Osteocyte (in vitro differentiated cells): ENCODE results near the gene RAD52. TPM values are rescaled to one million over a fixed set of nuclear protein-coding genes. Genes with fewer than 3 reads are reported as not detected.
A peak's percentile ranks its signal among the peaks of the same experiment; 100 is the strongest.

ENCODE experiments used
- DNase-seq: peaks from one replicate; pipeline ENCODE4 v3.0.0; 2021; ENCODE audit warnings: mixed read lengths; ENCODE audit not compliant: unreplicated experiment; ENCODE audit errors: extremely low spot score
- H3K27ac Mint-ChIP-seq: one replicate; pipeline ENCODE4 v1.8.0; 2021; ENCODE audit warnings: mild to moderate bottlenecking, mixed read lengths; ENCODE audit not compliant: unreplicated experiment
- H3K27me3 Mint-ChIP-seq: one replicate; pipeline ENCODE4 v1.8.0; 2021; ENCODE audit warnings: mixed read lengths; ENCODE audit not compliant: unreplicated experiment
- H3K36me3 Mint-ChIP-seq: one replicate; pipeline ENCODE4 v1.8.0; 2021; ENCODE audit warnings: mixed read lengths; ENCODE audit not compliant: unreplicated experiment
- H3K4me1 Mint-ChIP-seq: one replicate; pipeline ENCODE4 v1.8.0; 2021; ENCODE audit warnings: mixed read lengths; ENCODE audit not compliant: unreplicated experiment
- H3K4me3 Mint-ChIP-seq: one replicate; pipeline ENCODE4 v1.8.0; 2021; ENCODE audit warnings: mild to moderate bottlenecking, moderate library complexity, mixed read lengths; ENCODE audit not compliant: unreplicated experiment
- H3K9me3 Mint-ChIP-seq: one replicate; pipeline ENCODE4 v1.8.0; 2021; ENCODE audit warnings: mixed read lengths; ENCODE audit not compliant: unreplicated experiment
- total RNA-seq: library from RNA; stranded (reverse); gene quantifications from 2 replicates; pipeline ENCODE4 v1.2.1, GENCODE V29; 2021
- TF ChIP-seq, protein P1 (sequence below): fragments of 200-600 bp; sonication (generic); IDR thresholded peaks from 2 replicates; pipeline ENCODE4 v1.5.0; 2021; ENCODE audit warnings: antibody characterized with exemption, mild to moderate bottlenecking, moderate library complexity

The RAD52 gene
- total RNA-seq, 1 donor from 2014 or later, result 17.8 TPM

- H3K4me3 Mint-ChIP-seq, result no peak overlapping the region
- H3K4me1 Mint-ChIP-seq, result peaks cover 10% of the 10 kb centered on the region
- TF ChIP-seq, protein P1, sequence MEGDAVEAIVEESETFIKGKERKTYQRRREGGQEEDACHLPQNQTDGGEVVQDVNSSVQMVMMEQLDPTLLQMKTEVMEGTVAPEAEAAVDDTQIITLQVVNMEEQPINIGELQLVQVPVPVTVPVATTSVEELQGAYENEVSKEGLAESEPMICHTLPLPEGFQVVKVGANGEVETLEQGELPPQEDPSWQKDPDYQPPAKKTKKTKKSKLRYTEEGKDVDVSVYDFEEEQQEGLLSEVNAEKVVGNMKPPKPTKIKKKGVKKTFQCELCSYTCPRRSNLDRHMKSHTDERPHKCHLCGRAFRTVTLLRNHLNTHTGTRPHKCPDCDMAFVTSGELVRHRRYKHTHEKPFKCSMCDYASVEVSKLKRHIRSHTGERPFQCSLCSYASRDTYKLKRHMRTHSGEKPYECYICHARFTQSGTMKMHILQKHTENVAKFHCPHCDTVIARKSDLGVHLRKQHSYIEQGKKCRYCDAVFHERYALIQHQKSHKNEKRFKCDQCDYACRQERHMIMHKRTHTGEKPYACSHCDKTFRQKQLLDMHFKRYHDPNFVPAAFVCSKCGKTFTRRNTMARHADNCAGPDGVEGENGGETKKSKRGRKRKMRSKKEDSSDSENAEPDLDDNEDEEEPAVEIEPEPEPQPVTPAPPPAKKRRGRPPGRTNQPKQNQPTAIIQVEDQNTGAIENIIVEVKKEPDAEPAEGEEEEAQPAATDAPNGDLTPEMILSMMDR, result no peak
- H3K9me3 Mint-ChIP-seq, result no peaks in the 10 kb centered on the region
- no peaks in the 10 kb centered on the region for H3K27me3 Mint-ChIP-seq
- H3K36me3 Mint-ChIP-seq, result peaks cover 66% of the 10 kb centered on the region
- no peak overlapping the region for H3K27ac Mint-ChIP-seq
- no peak for DNase-seq
These were observed 41.9 kb downstream of the RAD52 start for GRCh38 chr12:907413-908185.

DNA sequence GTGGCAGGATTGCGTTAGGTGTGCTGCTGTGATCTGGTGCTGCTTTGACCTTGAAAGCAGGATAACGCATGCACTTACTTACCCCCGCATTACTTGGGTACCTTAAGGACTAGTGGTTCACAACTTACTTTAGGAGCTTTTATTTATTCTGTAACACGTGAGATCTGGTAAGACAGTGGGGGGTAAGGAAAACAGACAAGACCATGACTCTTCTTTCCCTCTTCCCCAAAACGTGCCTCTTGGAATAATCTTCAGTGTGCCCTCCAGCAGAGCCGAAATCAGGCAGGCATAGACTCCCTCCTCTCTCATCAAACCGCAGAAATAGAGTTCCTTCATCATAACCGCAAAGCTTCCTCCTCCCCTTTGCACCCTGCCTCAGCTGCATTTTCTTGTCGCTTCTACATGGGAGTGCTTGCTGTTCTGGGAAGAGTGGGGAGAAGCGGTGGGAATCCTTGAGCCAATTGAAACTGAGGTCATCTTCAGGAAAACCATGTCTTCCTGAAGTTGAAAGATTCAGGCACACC is 43.4 kb downstream of the RAD52 start:
- DNase-seq, result no peak
- TF ChIP-seq, protein P1, result no peak
- no peaks in the 10 kb centered on the region for H3K9me3 Mint-ChIP-seq
- no peaks in the 10 kb centered on the region for H3K27me3 Mint-ChIP-seq
- H3K27ac Mint-ChIP-seq, result no peak overlapping the region
- peaks cover 72% of the 10 kb centered on the region for H3K36me3 Mint-ChIP-seq
- no peak overlapping the region for H3K4me3 Mint-ChIP-seq
- H3K4me1 Mint-ChIP-seq, result peaks cover 10% of the 10 kb centered on the region

GRCh38 chr12:905261-906031 is 44.0 kb downstream of the RAD52 start:
- TF ChIP-seq, protein P1, result no peak

GRCh38 chr12:904010-904414 is 45.5 kb downstream of the RAD52 start:
- TF ChIP-seq, protein P1, result no peak
- peaks cover 74% of the 10 kb centered on the region for H3K36me3 Mint-ChIP-seq
- peaks cover 10% of the 10 kb centered on the region for H3K4me1 Mint-ChIP-seq
- no peaks in the 10 kb centered on the region for H3K9me3 Mint-ChIP-seq
- no peak for DNase-seq
- no peaks in the 10 kb centered on the region for H3K27me3 Mint-ChIP-seq
- H3K27ac Mint-ChIP-seq, result no peak overlapping the region
- no peak overlapping the region for H3K4me3 Mint-ChIP-seq

More at GRCh38 chr12:905261-906031, 44.0 kb downstream of the RAD52 start:
- Mint-ChIP-seq H3K4me3 (no peak overlapping the region), H3K36me3 (peaks cover 78% of the 10 kb centered on the region), H3K27me3 (no peaks in the 10 kb centered on the region), H3K27ac (peak overlapping the region; percentile 27), H3K9me3 (no peaks in the 10 kb centered on the region), H3K4me1 (peaks cover 10% of the 10 kb centered on the region)
- no peak for DNase-seq

GRCh38 chr12:903055-903454 is 46.4 kb downstream of the RAD52 start:
- Mint-ChIP-seq H3K9me3 (no peaks in the 10 kb centered on the region), H3K27ac (no peak overlapping the region), H3K4me3 (no peak overlapping the region), H3K4me1 (peaks cover 10% of the 10 kb centered on the region), H3K27me3 (no peaks in the 10 kb centered on the region), H3K36me3 (peaks cover 68% of the 10 kb centered on the region)
- no peak for DNase-seq
- TF ChIP-seq, protein P1, result no peak
